ENCODE measurements around the gene ACADSB.

ACADSB gene

GRCh38 chr10:123097039-123097438 is 88.2 kb downstream of the ACADSB start:
- H3K4me3 ChIP-seq (ENCODE audit: low read depth, low read length), result no peak overlapping the region
- no peak for DNase-seq (ENCODE audit: low read depth)
- no peak for TF ChIP-seq CTCF (IDR thresholded peaks at IDR 0.05; ENCODE audit: insufficient read depth, low read depth, low read length, missing control alignments)

- H3K4me3 ChIP-seq (ENCODE audit: low read depth, low read length), result no peak overlapping the region
- no peak for TF ChIP-seq CTCF (IDR thresholded peaks at IDR 0.05; ENCODE audit: insufficient read depth, low read depth, low read length, missing control alignments)
- no peak for DNase-seq (ENCODE audit: low read depth)
Observed at GRCh38 chr10:123100030-123100762, 91.4 kb downstream of the ACADSB start.

GRCh38 chr10:123101872-123102271 is 93.1 kb downstream of the ACADSB start:
- H3K4me3 ChIP-seq (ENCODE audit: low read depth, low read length), result no peak overlapping the region
- TF ChIP-seq CTCF (IDR thresholded peaks at IDR 0.05; ENCODE audit: insufficient read depth, low read depth, low read length, missing control alignments), result no peak
- no peak for DNase-seq (ENCODE audit: low read depth)

DNA sequence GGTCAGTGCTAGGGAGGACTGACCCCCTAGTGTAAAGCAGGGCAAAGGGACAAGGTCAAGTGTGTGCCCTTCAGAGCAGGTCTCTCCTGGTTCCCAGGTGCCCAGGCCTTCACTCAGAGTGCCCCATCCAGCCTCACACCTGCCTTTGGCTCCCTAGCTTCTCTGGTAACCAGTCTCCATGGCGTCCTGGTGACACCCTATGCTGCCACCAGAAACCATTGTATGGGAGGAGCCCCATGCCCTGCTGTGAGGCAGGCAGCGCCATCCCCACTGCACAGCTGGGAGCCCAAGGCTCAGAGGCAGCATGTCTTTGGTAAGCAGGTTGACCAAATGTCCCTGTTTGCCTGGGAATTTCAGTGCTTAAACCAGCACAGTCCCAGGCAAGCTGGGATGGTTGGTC is 93.9 kb downstream of the ACADSB start:
- H3K4me3 ChIP-seq (ENCODE audit: low read depth, low read length), result no peak overlapping the region
- TF ChIP-seq CTCF (IDR thresholded peaks at IDR 0.05; ENCODE audit: insufficient read depth, low read depth, low read length, missing control alignments), result no peak
- DNase-seq (ENCODE audit: low read depth), result no peak

DNA sequence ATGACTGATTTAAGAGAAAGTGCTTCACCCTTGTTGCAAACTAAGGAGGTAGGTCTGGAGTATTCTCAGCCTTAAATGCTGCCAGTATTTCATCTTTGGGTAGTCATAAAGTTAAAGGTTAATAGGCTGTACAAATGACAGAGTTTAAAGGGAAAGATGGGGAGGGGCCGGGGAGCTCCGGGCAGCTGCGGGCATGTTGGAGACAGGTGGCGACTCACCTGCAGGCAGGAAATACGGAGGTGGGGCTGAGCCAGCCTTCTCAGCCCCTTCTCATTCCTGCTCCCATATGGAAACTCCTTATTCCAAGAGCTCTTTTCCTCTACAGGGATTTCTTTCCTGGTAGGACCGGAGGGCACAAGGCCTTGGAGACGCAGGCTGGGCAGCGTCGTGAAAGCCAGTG is 95.1 kb downstream of the ACADSB start:
- no peak for TF ChIP-seq CTCF (IDR thresholded peaks at IDR 0.05; ENCODE audit: insufficient read depth, low read depth, low read length, missing control alignments)
- DNase-seq (ENCODE audit: low read depth), result no peak
- H3K4me3 ChIP-seq (ENCODE audit: low read depth, low read length), result no peak overlapping the region

Measured in GM12865 (cell line).